Karpas-422 (cell line): ENCODE measurements around the gene GNAI3. TPM values are rescaled to one million over a fixed set of nuclear protein-coding genes. Genes with fewer than 3 reads are reported as not detected.

ENCODE experiments used
- DNase-seq: peaks from one replicate; pipeline ENCODE4 v3.0.0-alpha.2; 2015
- H2AFZ ChIP-seq: fragments of 200-600 bp; sonication (generic); 2 replicates; pipeline ENCODE4 v1.6.1; 2014; ENCODE audit warnings: antibody characterized with exemption, low read length, mixed read lengths
- H3K27ac ChIP-seq: fragments of 200-600 bp; sonication (generic); 2 replicates; pipeline ENCODE4 v1.5.1; 2014; ENCODE audit warnings: mild to moderate bottlenecking, low read length, moderate library complexity
- H3K27me3 ChIP-seq: fragments of 200-600 bp; sonication (generic); 2 replicates; pipeline ENCODE4 v1.6.1; 2014; ENCODE audit warnings: low read length, mixed read lengths
- H3K36me3 ChIP-seq: fragments of 200-600 bp; sonication (generic); 2 replicates; pipeline ENCODE4 v1.6.1; 2014; ENCODE audit warnings: low read length, mixed read lengths; ENCODE audit not compliant: insufficient read depth
- H3K4me1 ChIP-seq: fragments of 200-600 bp; sonication (generic); 2 replicates; pipeline ENCODE4 v1.6.1; 2014; ENCODE audit warnings: mild to moderate bottlenecking, low read length, mixed read lengths
- H3K4me2 ChIP-seq: fragments of 200-600 bp; sonication (generic); 2 replicates; pipeline ENCODE4 v1.6.1; 2014; ENCODE audit warnings: low read length, low read depth, mild to moderate bottlenecking; ENCODE audit not compliant: poor library complexity, severe bottlenecking
- H3K4me3 ChIP-seq: fragments of 200-600 bp; sonication (generic); 2 replicates; pipeline ENCODE4 v1.5.1; 2014; ENCODE audit warnings: mild to moderate bottlenecking, antibody characterized with exemption, low read length, mixed read lengths
- H3K79me2 ChIP-seq: fragments of 200-600 bp; sonication (generic); 2 replicates; pipeline ENCODE4 v1.6.1; 2014; ENCODE audit warnings: mild to moderate bottlenecking, low read length, mixed read lengths
- H3K9ac ChIP-seq: fragments of 200-600 bp; sonication (generic); 2 replicates; pipeline ENCODE4 v1.6.0; 2014; ENCODE audit warnings: low read length
- H3K9me2 ChIP-seq: fragments of 200-600 bp; sonication (generic), shearing (Covaris generic); replicated peaks from 2 replicates; pipeline ENCODE4 v1.6.0; 2014; ENCODE audit warnings: mild to moderate bottlenecking, low read length, moderate library complexity; ENCODE audit not compliant: insufficient read depth
- H3K9me3 ChIP-seq: fragments of 300-700, 200-600 bp; sonication (generic); 2 replicates; pipeline ENCODE4 v1.6.1; 2014; ENCODE audit warnings: low read length, mixed read lengths
- H4K20me1 ChIP-seq: fragments of 200-600 bp; sonication (generic); 2 replicates; pipeline ENCODE4 v1.6.1; 2014; ENCODE audit warnings: mild to moderate bottlenecking, antibody characterized with exemption, low read length, low read depth; ENCODE audit not compliant: insufficient read depth
- total RNA-seq: library from RNA; depleted of rRNA; stranded (reverse); fragments of >200 nt; shearing (Covaris generic); gene quantifications from 2 replicates; pipeline ENCODE4 v1.2.3, GENCODE V29; 2014; ENCODE audit warnings: low replicate concordance

GNAI3 gene
- total RNA-seq, 1 experiment from 2014 or later: 12.6 TPM

DNA sequence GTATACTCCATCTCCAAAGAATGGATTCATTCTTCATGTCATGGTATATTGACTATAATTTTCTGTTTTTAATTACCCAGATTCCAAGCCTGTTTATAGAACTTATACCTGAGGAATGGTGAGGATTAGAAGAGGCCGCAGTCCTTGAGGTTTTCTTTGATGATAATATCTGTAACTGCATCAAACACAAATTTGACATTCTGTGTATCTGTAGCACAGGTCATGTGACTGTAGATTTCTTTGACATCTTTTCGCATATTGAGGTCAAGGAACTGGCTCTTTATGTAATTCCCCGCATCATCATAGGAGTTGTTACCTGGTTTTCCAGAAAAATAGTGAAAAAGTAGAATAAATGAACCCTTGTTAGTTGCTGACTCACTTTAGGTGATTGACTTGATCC lies 54.8 kb downstream of the GNAI3 start:
- Histone ChIP-seq H3K9me2 (no peaks in the 10 kb centered on the region), H3K4me3 (no peak overlapping the region), H3K4me2 (no peak overlapping the region), H4K20me1 (no peaks in the 10 kb centered on the region), H3K4me1 (0 out of 2 replicates have a peak, but pooled peaks cover 6% of the 10 kb centered on the region), H3K27me3 (no peaks in the 10 kb centered on the region), H2AFZ (no peak overlapping the region), H3K79me2 (no peaks in the 10 kb centered on the region), H3K9me3 (no peaks in the 10 kb centered on the region), H3K36me3 (peaks cover 5% of the 10 kb centered on the region; the same call in 1 of the 2 replicates), H3K9ac (no peak overlapping the region), H3K27ac (no peak overlapping the region)
- DNase-seq: no peak

DNA sequence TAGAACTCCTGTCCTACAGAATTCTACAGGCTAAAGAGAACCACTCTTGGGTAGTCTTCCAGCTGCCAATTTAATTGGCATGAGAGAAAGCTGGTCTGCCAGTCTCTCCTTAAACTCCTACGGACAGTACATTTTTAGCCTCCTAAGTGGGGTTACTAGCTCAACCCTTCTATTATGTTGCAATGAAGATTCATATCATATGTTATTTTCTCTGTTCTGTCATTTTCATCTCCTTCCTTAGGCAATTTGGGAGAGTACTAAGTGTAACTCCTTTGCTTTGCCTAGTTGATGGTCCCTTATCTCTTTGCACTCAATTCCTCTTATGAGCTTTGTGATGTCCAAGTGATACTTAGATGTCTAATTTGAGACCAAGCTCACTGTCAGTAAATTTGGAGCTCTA lies 57.0 kb downstream of the GNAI3 start:
- H3K27ac ChIP-seq: no peak overlapping the region
- no peaks in the 10 kb centered on the region for H3K36me3 ChIP-seq
- DNase-seq: no peak

DNA sequence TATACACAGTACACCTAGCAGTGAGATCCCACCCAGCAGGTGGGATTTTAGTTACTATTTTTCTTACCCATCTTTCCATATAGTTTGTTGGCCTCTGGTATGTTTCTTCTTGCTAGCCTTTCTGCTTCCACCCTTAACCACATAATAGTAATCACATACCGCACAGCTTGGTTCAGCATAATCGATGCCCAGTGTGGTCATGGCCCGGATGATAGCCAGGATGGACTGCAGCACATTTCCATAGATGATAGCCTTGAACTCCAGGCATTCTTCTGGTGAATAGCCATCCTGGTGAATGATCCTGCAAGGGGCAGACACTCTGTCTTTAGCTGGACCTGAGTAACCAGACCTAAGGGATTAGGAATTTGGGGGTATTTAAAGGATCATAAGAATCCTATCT lies 61.5 kb downstream of the GNAI3 start:
- Histone ChIP-seq H3K9me2 (no peaks in the 10 kb centered on the region), H3K36me3 (no peaks in the 10 kb centered on the region), H3K4me3 (no peak overlapping the region), H3K79me2 (no peaks in the 10 kb centered on the region), H3K9ac (no peak overlapping the region), H3K9me3 (no peaks in the 10 kb centered on the region), H2AFZ (no peak overlapping the region), H3K27ac (no peak overlapping the region), H3K27me3 (no peaks in the 10 kb centered on the region), H4K20me1 (no peaks in the 10 kb centered on the region), H3K4me2 (no peak overlapping the region), H3K4me1 (peaks cover 17% of the 10 kb centered on the region)
- no peak for DNase-seq

More for the DNA sequence above, 57.0 kb downstream of the GNAI3 start:
- Histone ChIP-seq H2AFZ (no peak overlapping the region), H3K4me1 (0 out of 2 replicates have a peak, but pooled peaks cover 6% of the 10 kb centered on the region), H3K27me3 (no peaks in the 10 kb centered on the region), H3K9ac (no peak overlapping the region), H3K4me2 (no peak overlapping the region), H3K9me2 (no peaks in the 10 kb centered on the region), H3K4me3 (no peak overlapping the region), H3K9me3 (no peaks in the 10 kb centered on the region), H3K79me2 (no peaks in the 10 kb centered on the region), H4K20me1 (no peaks in the 10 kb centered on the region)

DNA sequence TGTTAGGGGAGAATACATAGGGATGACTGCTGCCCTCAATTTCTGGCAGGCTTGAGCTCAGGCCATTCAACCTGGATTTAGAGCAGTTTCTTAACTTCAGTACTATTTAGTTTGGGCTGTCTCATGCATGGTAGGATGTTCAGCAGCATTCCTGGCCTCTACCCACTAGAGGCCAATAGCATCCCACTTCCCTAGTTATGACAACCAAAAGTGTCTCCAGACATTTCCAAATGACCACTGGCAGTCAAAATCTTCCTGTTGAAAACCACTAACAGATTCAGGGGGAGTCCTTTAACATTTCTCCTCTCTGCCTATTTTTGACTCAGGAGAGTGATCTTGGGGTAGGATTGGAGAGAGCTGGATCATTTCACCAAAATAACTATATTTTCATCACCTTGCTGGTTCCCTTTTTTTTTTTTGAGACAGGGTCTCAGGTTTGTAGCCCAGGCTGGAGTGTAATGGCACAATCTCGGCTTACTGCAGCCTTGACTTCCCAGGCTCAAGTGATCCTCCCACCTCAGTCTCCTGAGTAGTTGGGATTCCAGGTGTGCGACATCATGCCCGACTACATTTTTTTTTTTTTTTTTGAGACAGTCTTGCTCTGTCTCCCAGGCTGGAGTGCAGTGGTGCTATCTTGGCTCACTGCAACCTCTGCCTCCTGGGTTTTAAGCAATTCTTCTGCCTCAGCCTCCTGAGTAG lies 62.3 kb downstream of the GNAI3 start:
- H3K79me2 ChIP-seq: no peaks in the 10 kb centered on the region
- no peaks in the 10 kb centered on the region for H3K9me2 ChIP-seq
- no peak overlapping the region for H3K27ac ChIP-seq
- no peak overlapping the region for H2AFZ ChIP-seq
- no peak overlapping the region for H3K4me2 ChIP-seq
- no peak for DNase-seq
- no peaks in the 10 kb centered on the region for H3K36me3 ChIP-seq
- H3K4me1 ChIP-seq: peaks cover 19% of the 10 kb centered on the region
- no peak overlapping the region for H3K9ac ChIP-seq
- no peaks in the 10 kb centered on the region for H3K9me3 ChIP-seq
- no peaks in the 10 kb centered on the region for H4K20me1 ChIP-seq
- no peak overlapping the region for H3K4me3 ChIP-seq
- H3K27me3 ChIP-seq: no peaks in the 10 kb centered on the region

DNA sequence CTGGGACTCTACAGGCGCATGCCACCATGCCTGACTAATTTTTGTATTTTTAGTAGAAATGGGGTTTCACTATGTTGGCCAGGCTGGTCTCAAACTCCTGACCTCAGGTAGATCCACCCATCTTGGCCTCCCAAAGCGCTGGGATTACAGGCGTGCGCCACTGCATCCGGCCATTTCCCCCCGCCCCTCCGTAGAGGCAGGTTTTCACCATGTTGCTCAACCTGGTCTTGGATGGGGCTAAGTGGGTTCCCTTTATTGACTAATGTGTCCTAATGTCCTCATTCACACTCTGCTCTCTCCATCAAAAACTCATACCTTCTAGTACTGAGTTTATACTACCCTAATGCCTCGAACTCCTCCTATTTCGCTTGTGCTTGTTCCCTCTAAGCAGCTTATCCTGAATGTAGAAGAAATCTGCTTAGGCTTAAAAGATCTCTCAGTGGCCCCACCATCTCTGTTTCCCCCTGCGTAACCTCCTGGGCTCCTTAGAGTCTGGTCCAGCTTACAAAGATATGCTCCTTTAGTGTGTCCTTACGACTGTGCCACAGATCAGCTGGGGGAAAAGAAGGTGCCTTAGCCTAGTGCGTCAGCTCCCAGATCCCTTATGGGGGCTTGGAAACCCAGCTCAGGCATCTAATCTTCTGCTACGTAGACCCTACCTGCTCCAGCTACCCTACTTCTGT lies 63.0 kb downstream of the GNAI3 start:
- DNase-seq: no peak
- Histone ChIP-seq H3K4me2 (no peak overlapping the region), H3K36me3 (no peaks in the 10 kb centered on the region)

DNA sequence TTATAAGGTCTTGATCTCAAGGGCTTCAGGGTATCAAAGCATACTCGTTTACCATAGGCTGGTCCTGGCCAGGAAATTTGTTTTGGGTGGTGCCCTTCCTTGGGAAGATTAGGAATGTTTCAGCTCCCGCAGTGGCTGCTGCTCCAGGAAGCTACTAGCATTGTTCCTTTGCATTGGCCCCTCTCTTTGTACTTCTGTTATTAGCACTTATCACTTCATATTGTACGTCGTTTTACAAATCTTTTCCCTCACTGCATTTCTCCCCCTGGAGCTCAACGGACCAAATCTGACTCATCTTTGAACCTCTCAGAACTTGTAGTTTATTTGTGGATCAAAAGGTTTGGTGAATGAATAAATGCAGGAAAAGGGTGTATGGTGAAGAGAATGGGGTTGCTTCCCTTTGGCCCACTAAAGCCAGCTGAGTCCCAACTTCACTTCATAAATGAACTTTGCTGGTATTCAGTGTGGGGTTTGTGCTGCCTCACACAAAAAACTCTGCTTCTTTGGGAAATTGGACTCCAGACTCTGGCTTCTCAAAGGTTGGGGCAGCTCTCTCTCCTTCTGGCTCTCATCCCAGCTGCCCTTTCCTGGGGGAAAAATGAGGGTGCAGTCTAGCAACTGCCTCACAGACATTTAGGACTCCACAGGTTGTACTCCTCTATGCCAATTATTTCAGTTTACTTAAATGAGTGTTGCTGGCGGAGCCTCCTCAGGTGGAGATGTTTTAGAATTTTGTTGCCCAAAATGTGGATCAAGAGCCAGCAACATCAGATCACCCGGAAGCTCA lies 65.1 kb downstream of the GNAI3 start:
- H3K36me3 ChIP-seq: no peaks in the 10 kb centered on the region
- H3K4me3 ChIP-seq: no peak overlapping the region
- no peaks in the 10 kb centered on the region for H3K9me3 ChIP-seq
- DNase-seq: no peak
- H3K79me2 ChIP-seq: no peaks in the 10 kb centered on the region
- H4K20me1 ChIP-seq: no peaks in the 10 kb centered on the region
- H3K27ac ChIP-seq: no peak overlapping the region
- H3K9ac ChIP-seq: no peak overlapping the region
- H3K27me3 ChIP-seq: no peaks in the 10 kb centered on the region
- peaks cover 47% of the 10 kb centered on the region for H3K4me1 ChIP-seq
- no peak overlapping the region for H2AFZ ChIP-seq
- no peak overlapping the region for H3K4me2 ChIP-seq
- no peaks in the 10 kb centered on the region for H3K9me2 ChIP-seq

More for the DNA sequence above, 63.0 kb downstream of the GNAI3 start:
- Histone ChIP-seq H3K27ac (no peak overlapping the region), H2AFZ (no peak overlapping the region), H3K4me1 (peaks cover 25% of the 10 kb centered on the region), H3K79me2 (no peaks in the 10 kb centered on the region), H3K9ac (no peak overlapping the region), H4K20me1 (no peaks in the 10 kb centered on the region), H3K27me3 (no peaks in the 10 kb centered on the region), H3K9me2 (no peaks in the 10 kb centered on the region), H3K4me3 (no peak overlapping the region), H3K9me3 (no peaks in the 10 kb centered on the region)

DNA sequence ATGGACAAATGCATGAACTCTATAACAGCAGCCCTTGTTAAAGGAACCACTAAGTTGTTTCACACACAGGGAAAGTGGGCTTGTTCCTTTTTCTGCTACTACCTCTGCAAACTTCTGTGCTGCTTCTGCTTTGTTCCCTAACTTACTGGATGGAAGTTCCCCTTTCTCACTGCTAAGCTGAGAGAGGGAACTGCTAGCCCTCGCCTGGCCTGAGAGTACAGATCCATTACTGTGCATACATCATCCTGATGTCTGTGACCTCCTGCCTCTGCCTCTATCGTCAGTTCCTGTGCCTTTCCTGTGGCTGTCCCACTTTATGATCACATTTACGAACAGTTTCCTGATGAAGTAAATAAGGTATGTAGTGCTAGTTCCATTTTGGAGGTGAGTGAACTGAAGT lies 67.5 kb downstream of the GNAI3 start:
- no peak overlapping the region for H2AFZ ChIP-seq
- no peak overlapping the region for H3K4me3 ChIP-seq
- no peaks in the 10 kb centered on the region for H3K27me3 ChIP-seq
- peak; percentile 79 for DNase-seq
- H3K27ac ChIP-seq: peak overlapping the region; percentile 76
- no peaks in the 10 kb centered on the region for H3K9me2 ChIP-seq
- peak overlapping the region; percentile 9 for H3K4me2 ChIP-seq
- no peaks in the 10 kb centered on the region for H3K9me3 ChIP-seq
- H4K20me1 ChIP-seq: no peaks in the 10 kb centered on the region
- peaks cover 13% of the 10 kb centered on the region for H3K79me2 ChIP-seq
- peak overlapping the region; percentile 5; the same call in 1 of the 2 replicates for H3K9ac ChIP-seq
- H3K36me3 ChIP-seq: no peaks in the 10 kb centered on the region
- H3K4me1 ChIP-seq: peaks cover 56% of the 10 kb centered on the region

DNA sequence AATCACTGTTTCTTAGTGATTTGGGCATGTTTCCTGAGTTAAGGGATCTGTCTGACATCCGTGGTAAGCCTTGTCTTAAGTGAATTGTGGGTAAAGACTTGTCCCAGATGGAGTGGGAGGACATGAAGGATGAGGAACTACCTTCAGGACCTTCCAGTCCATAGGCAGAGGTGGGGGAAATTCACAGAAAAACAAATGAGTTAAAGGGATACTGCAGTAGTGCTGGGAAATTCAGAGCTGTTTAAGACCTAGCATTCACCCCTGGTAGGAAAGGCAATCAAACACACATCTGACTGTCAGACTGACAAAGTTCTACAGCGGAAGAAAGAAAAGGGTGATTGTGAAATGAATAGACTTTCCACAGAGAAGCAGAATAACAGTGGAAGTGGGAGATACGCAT lies 68.0 kb downstream of the GNAI3 start:
- H3K9ac ChIP-seq: no peak overlapping the region
- H3K36me3 ChIP-seq: no peaks in the 10 kb centered on the region
- no peak overlapping the region for H3K4me3 ChIP-seq
- no peaks in the 10 kb centered on the region for H3K9me2 ChIP-seq
- H3K27me3 ChIP-seq: no peaks in the 10 kb centered on the region
- peak overlapping the region; percentile 76 for H3K27ac ChIP-seq
- peaks cover 18% of the 10 kb centered on the region for H3K79me2 ChIP-seq
- H3K9me3 ChIP-seq: no peaks in the 10 kb centered on the region
- H3K4me1 ChIP-seq: peaks cover 57% of the 10 kb centered on the region
- H4K20me1 ChIP-seq: no peaks in the 10 kb centered on the region; the same call in 1 of the 2 replicates
- no peak overlapping the region for H3K4me2 ChIP-seq
- no peak overlapping the region for H2AFZ ChIP-seq
- no peak for DNase-seq
